HG03520 (cell line): Measurements from ENCODE around the gene ACKR3.

Experiments used
- ATAC-seq: cut with Tn5 transposase; IDR thresholded peaks from one replicate; pipeline ENCODE4 v1.9.1; 2021; ENCODE audit warnings: mild to moderate bottlenecking, moderate library complexity; ENCODE audit not compliant: unreplicated experiment

The ACKR3 gene

GRCh38 chr2:236582968-236583367 lies 13.3 kb downstream of the ACKR3 start:
- ATAC-seq, result no peak

GRCh38 chr2:236583621-236584203 lies 14.1 kb downstream of the ACKR3 start:
- no peak for ATAC-seq

- ATAC-seq, result no peak
These were observed 15.1 kb downstream of the ACKR3 start for GRCh38 chr2:236584521-236585384.

GRCh38 chr2:236585966-236586365 lies 16.3 kb downstream of the ACKR3 start:
- ATAC-seq, result no peak

- no peak for ATAC-seq
These were observed 18.5 kb downstream of the ACKR3 start for GRCh38 chr2:236587861-236588815.

GRCh38 chr2:236588932-236589592 lies 19.4 kb downstream of the ACKR3 start:
- no peak for ATAC-seq

- ATAC-seq, result no peak
These were observed 21.2 kb downstream of the ACKR3 start for GRCh38 chr2:236590846-236591245.

- ATAC-seq, result no peak
These were observed 23.2 kb downstream of the ACKR3 start for GRCh38 chr2:236592821-236593220.

GRCh38 chr2:236593531-236593930 lies 23.9 kb downstream of the ACKR3 start:
- no peak for ATAC-seq

GRCh38 chr2:236593956-236594355 lies 24.3 kb downstream of the ACKR3 start:
- ATAC-seq, result no peak

- no peak for ATAC-seq
These were observed 28.0 kb downstream of the ACKR3 start for GRCh38 chr2:236597629-236598028.

- no peak for ATAC-seq
These were observed 29.4 kb downstream of the ACKR3 start for GRCh38 chr2:236599059-236599458.

GRCh38 chr2:236600158-236600557 lies 30.5 kb downstream of the ACKR3 start:
- ATAC-seq, result no peak

- ATAC-seq, result no peak
These were observed 31.3 kb downstream of the ACKR3 start for GRCh38 chr2:236600892-236601291.

- no peak for ATAC-seq
These were observed 31.9 kb downstream of the ACKR3 start for GRCh38 chr2:236601316-236602202.

- ATAC-seq, result no peak
These were observed 33.1 kb downstream of the ACKR3 start for GRCh38 chr2:236602678-236603077.

GRCh38 chr2:236603361-236604015 lies 33.9 kb downstream of the ACKR3 start:
- ATAC-seq, result no peak

GRCh38 chr2:236604575-236605344 lies 35.1 kb downstream of the ACKR3 start:
- no peak for ATAC-seq

- ATAC-seq, result no peak
These were observed 35.7 kb downstream of the ACKR3 start for GRCh38 chr2:236605345-236605734.
